ENCODE data around the gene RGMA. TPM values are rescaled to one million over a fixed set of nuclear protein-coding genes. Genes with fewer than 3 reads are reported as not detected.

The RGMA gene
- total RNA-seq (2014; rRNA removed; shearing (Covaris generic); ENCODE audit: low replicate concordance) = not detected in 2 replicates

- Histone ChIP-seq H3K36me3 (ENCODE audit: insufficient read depth, low read length) (no peaks in the 10 kb centered on the region), H3K4me2 (ENCODE audit: low read depth, low read length, poor library complexity, severe bottlenecking) (no peak within 1 kb of the TSS), H3K79me2 (ENCODE audit: low read length) (no peaks in the 10 kb centered on the region), H3K9ac (ENCODE audit: low read length) (no peak within 1 kb of the TSS), H3K9me2 (replicated peaks; ENCODE audit: insufficient read depth, low read length) (no peaks in the 10 kb centered on the region), H3K4me3 (ENCODE audit: low read length) (no peak within 1 kb of the TSS), H3K9me3 (ENCODE audit: low read length) (no peaks in the 10 kb centered on the region), H2AFZ (ENCODE audit: low read length) (no peak within 1 kb of the TSS), H4K20me1 (ENCODE audit: insufficient read depth, low read depth, low read length) (no peaks in the 10 kb centered on the region), H3K27me3 (ENCODE audit: low read length) (no peaks in the 10 kb centered on the region), H3K27ac (ENCODE audit: low read length) (no peak within 1 kb of the TSS), H3K4me1 (ENCODE audit: low read length) (no peaks in the 10 kb centered on the region)
- DNase-seq = no peak
Observed at GRCh38 chr15:93088981-93089726, at the start of gene RGMA. TSS of gene RGMA (minus strand) at chr15:93089211. CDS start at chr15:93088932, 279 bp downstream.

- H3K4me3 ChIP-seq (ENCODE audit: low read length) = no peak overlapping the region
- no peak overlapping the region for H3K9ac ChIP-seq (ENCODE audit: low read length)
- H3K4me1 ChIP-seq (ENCODE audit: low read length) = no peaks in the 10 kb centered on the region; the same call in 1 of the 2 replicates
- H2AFZ ChIP-seq (ENCODE audit: low read length) = no peak overlapping the region
- no peak overlapping the region for H3K27ac ChIP-seq (ENCODE audit: low read length)
- no peak overlapping the region for H3K4me2 ChIP-seq (ENCODE audit: low read depth, low read length, poor library complexity, severe bottlenecking)
- no peaks in the 10 kb centered on the region for H3K79me2 ChIP-seq (ENCODE audit: low read length)
- H3K36me3 ChIP-seq (ENCODE audit: insufficient read depth, low read length) = no peaks in the 10 kb centered on the region
- H3K27me3 ChIP-seq (ENCODE audit: low read length) = no peaks in the 10 kb centered on the region
- no peaks in the 10 kb centered on the region for H3K9me2 ChIP-seq (replicated peaks; ENCODE audit: insufficient read depth, low read length)
- no peaks in the 10 kb centered on the region for H3K9me3 ChIP-seq (ENCODE audit: low read length)
- no peaks in the 10 kb centered on the region for H4K20me1 ChIP-seq (ENCODE audit: insufficient read depth, low read depth, low read length)
- no peak for DNase-seq
Observed at GRCh38 chr15:93136606-93137005, 47.6 kb upstream of the RGMA start.

GRCh38 chr15:93135997-93136397 lies 47.0 kb upstream of the RGMA start:
- no peaks in the 10 kb centered on the region for H3K36me3 ChIP-seq (ENCODE audit: insufficient read depth, low read length)
- H3K9ac ChIP-seq (ENCODE audit: low read length) = no peak overlapping the region
- H3K9me2 ChIP-seq (replicated peaks; ENCODE audit: insufficient read depth, low read length) = no peaks in the 10 kb centered on the region
- no peaks in the 10 kb centered on the region for H3K27me3 ChIP-seq (ENCODE audit: low read length)
- no peak for DNase-seq
- no peaks in the 10 kb centered on the region for H3K79me2 ChIP-seq (ENCODE audit: low read length)
- no peak overlapping the region for H2AFZ ChIP-seq (ENCODE audit: low read length)
- H3K4me1 ChIP-seq (ENCODE audit: low read length) = no peaks in the 10 kb centered on the region
- no peaks in the 10 kb centered on the region for H3K9me3 ChIP-seq (ENCODE audit: low read length)
- H3K27ac ChIP-seq (ENCODE audit: low read length) = no peak overlapping the region
- H3K4me2 ChIP-seq (ENCODE audit: low read depth, low read length, poor library complexity, severe bottlenecking) = no peak overlapping the region
- no peak overlapping the region for H3K4me3 ChIP-seq (ENCODE audit: low read length)
- no peaks in the 10 kb centered on the region for H4K20me1 ChIP-seq (ENCODE audit: insufficient read depth, low read depth, low read length)

- H3K36me3 ChIP-seq (ENCODE audit: insufficient read depth, low read length) = no peaks in the 10 kb centered on the region
- no peak overlapping the region for H3K4me2 ChIP-seq (ENCODE audit: low read depth, low read length, poor library complexity, severe bottlenecking)
- H3K27me3 ChIP-seq (ENCODE audit: low read length) = no peaks in the 10 kb centered on the region
- H3K4me1 ChIP-seq (ENCODE audit: low read length) = no peaks in the 10 kb centered on the region
- H3K79me2 ChIP-seq (ENCODE audit: low read length) = no peaks in the 10 kb centered on the region
- H3K9ac ChIP-seq (ENCODE audit: low read length) = no peak overlapping the region
- no peak for DNase-seq
- no peak overlapping the region for H3K4me3 ChIP-seq (ENCODE audit: low read length)
- no peaks in the 10 kb centered on the region for H3K9me2 ChIP-seq (replicated peaks; ENCODE audit: insufficient read depth, low read length)
- no peaks in the 10 kb centered on the region for H3K9me3 ChIP-seq (ENCODE audit: low read length)
- no peak overlapping the region for H3K27ac ChIP-seq (ENCODE audit: low read length)
- no peak overlapping the region for H2AFZ ChIP-seq (ENCODE audit: low read length)
- no peaks in the 10 kb centered on the region for H4K20me1 ChIP-seq (ENCODE audit: insufficient read depth, low read depth, low read length)
Observed at GRCh38 chr15:93135459-93135858, 46.4 kb upstream of the RGMA start.

- H3K27ac ChIP-seq (ENCODE audit: low read length) = no peak overlapping the region
- no peaks in the 10 kb centered on the region for H3K79me2 ChIP-seq (ENCODE audit: low read length)
- no peak overlapping the region for H2AFZ ChIP-seq (ENCODE audit: low read length)
- no peaks in the 10 kb centered on the region for H3K27me3 ChIP-seq (ENCODE audit: low read length)
- DNase-seq = no peak
- no peak overlapping the region for H3K4me2 ChIP-seq (ENCODE audit: low read depth, low read length, poor library complexity, severe bottlenecking)
- H3K36me3 ChIP-seq (ENCODE audit: insufficient read depth, low read length) = no peaks in the 10 kb centered on the region
- no peaks in the 10 kb centered on the region for H3K9me2 ChIP-seq (replicated peaks; ENCODE audit: insufficient read depth, low read length)
- H3K9ac ChIP-seq (ENCODE audit: low read length) = no peak overlapping the region
- H3K4me1 ChIP-seq (ENCODE audit: low read length) = no peaks in the 10 kb centered on the region
- no peaks in the 10 kb centered on the region for H3K9me3 ChIP-seq (ENCODE audit: low read length)
- no peak overlapping the region for H3K4me3 ChIP-seq (ENCODE audit: low read length)
- no peaks in the 10 kb centered on the region for H4K20me1 ChIP-seq (ENCODE audit: insufficient read depth, low read depth, low read length)
Observed at GRCh38 chr15:93131485-93132095, 42.6 kb upstream of the RGMA start.

- no peaks in the 10 kb centered on the region for H3K9me2 ChIP-seq (replicated peaks; ENCODE audit: insufficient read depth, low read length)
- H3K27me3 ChIP-seq (ENCODE audit: low read length) = no peaks in the 10 kb centered on the region
- H3K27ac ChIP-seq (ENCODE audit: low read length) = no peak overlapping the region
- H3K4me3 ChIP-seq (ENCODE audit: low read length) = no peak overlapping the region
- no peak for DNase-seq
- H4K20me1 ChIP-seq (ENCODE audit: insufficient read depth, low read depth, low read length) = no peaks in the 10 kb centered on the region
- no peaks in the 10 kb centered on the region for H3K79me2 ChIP-seq (ENCODE audit: low read length)
- H3K9ac ChIP-seq (ENCODE audit: low read length) = no peak overlapping the region
- no peak overlapping the region for H2AFZ ChIP-seq (ENCODE audit: low read length)
- no peak overlapping the region for H3K4me2 ChIP-seq (ENCODE audit: low read depth, low read length, poor library complexity, severe bottlenecking)
- H3K36me3 ChIP-seq (ENCODE audit: insufficient read depth, low read length) = no peaks in the 10 kb centered on the region
- H3K9me3 ChIP-seq (ENCODE audit: low read length) = no peaks in the 10 kb centered on the region
- H3K4me1 ChIP-seq (ENCODE audit: low read length) = no peaks in the 10 kb centered on the region
Observed at GRCh38 chr15:93129702-93130488, 40.9 kb upstream of the RGMA start.

GRCh38 chr15:93127286-93127685 lies 38.3 kb upstream of the RGMA start:
- no peak overlapping the region for H3K4me3 ChIP-seq (ENCODE audit: low read length)
- no peaks in the 10 kb centered on the region for H4K20me1 ChIP-seq (ENCODE audit: insufficient read depth, low read depth, low read length)
- H3K9me3 ChIP-seq (ENCODE audit: low read length) = no peaks in the 10 kb centered on the region
- no peak overlapping the region for H3K9ac ChIP-seq (ENCODE audit: low read length)
- no peaks in the 10 kb centered on the region for H3K4me1 ChIP-seq (ENCODE audit: low read length)
- H3K9me2 ChIP-seq (replicated peaks; ENCODE audit: insufficient read depth, low read length) = no peaks in the 10 kb centered on the region
- no peak overlapping the region for H2AFZ ChIP-seq (ENCODE audit: low read length)
- no peaks in the 10 kb centered on the region for H3K36me3 ChIP-seq (ENCODE audit: insufficient read depth, low read length)
- no peak for DNase-seq
- no peaks in the 10 kb centered on the region for H3K79me2 ChIP-seq (ENCODE audit: low read length)
- no peaks in the 10 kb centered on the region for H3K27me3 ChIP-seq (ENCODE audit: low read length)
- no peak overlapping the region for H3K4me2 ChIP-seq (ENCODE audit: low read depth, low read length, poor library complexity, severe bottlenecking)
- H3K27ac ChIP-seq (ENCODE audit: low read length) = no peak overlapping the region

GRCh38 chr15:93126599-93126998 lies 37.6 kb upstream of the RGMA start:
- Histone ChIP-seq H4K20me1 (ENCODE audit: insufficient read depth, low read depth, low read length) (no peaks in the 10 kb centered on the region), H3K9me2 (replicated peaks; ENCODE audit: insufficient read depth, low read length) (no peaks in the 10 kb centered on the region), H2AFZ (ENCODE audit: low read length) (no peak overlapping the region), H3K4me2 (ENCODE audit: low read depth, low read length, poor library complexity, severe bottlenecking) (no peak overlapping the region), H3K27ac (ENCODE audit: low read length) (no peak overlapping the region), H3K4me3 (ENCODE audit: low read length) (no peak overlapping the region), H3K9me3 (ENCODE audit: low read length) (no peaks in the 10 kb centered on the region), H3K36me3 (ENCODE audit: insufficient read depth, low read length) (no peaks in the 10 kb centered on the region), H3K79me2 (ENCODE audit: low read length) (no peaks in the 10 kb centered on the region), H3K27me3 (ENCODE audit: low read length) (no peaks in the 10 kb centered on the region), H3K4me1 (ENCODE audit: low read length) (no peaks in the 10 kb centered on the region), H3K9ac (ENCODE audit: low read length) (no peak overlapping the region)
- DNase-seq = no peak
